Keratinocyte (primary cell): ENCODE data around the gene PRKX. TPM values are rescaled to one million over a fixed set of nuclear protein-coding genes. Genes with fewer than 3 reads are reported as not detected.
"Not testable (repeated sequence)": the region's sequence is repeated elsewhere in the genome, so short reads cannot be mapped to it uniquely, and the experiment has no call there.

Source experiments
- DNase-seq: peaks from one replicate; pipeline ENCODE4 v3.0.0-alpha.2; 2011; ENCODE audit warnings: low read depth, missing footprints, low spot score
- FAIRE-seq: peaks from 2 replicates; lab custom pipeline; 2011; peaks lifted over from hg19 to GRCh38; lab: Jason Lieb, UNC
- H2AFZ ChIP-seq: 2 replicates; pipeline ENCODE4 v1.6.0; 2012; ENCODE audit warnings: low read length, control low read depth, inconsistent platforms; ENCODE audit not compliant: control insufficient read depth
- H3K27ac ChIP-seq: 2 replicates; pipeline ENCODE4 v1.5.1; 2011; ENCODE audit warnings: low read length; ENCODE audit not compliant: control insufficient read depth, insufficient read depth
- H3K27me3 ChIP-seq: 3 replicates; pipeline ENCODE4 v1.6.0; 2011; ENCODE audit warnings: low read length; ENCODE audit not compliant: control insufficient read depth, insufficient read depth; ENCODE audit errors: extremely low read depth
- H3K36me3 ChIP-seq, 2 experiments: 2 replicates in 1 of 2; 3 replicates in 1 of 2; pipeline ENCODE4 v1.5.1; 2011; ENCODE audit warnings: low read length in 2 of 2, mild to moderate bottlenecking in 1 of 2; ENCODE audit not compliant: control insufficient read depth in 2 of 2, insufficient read depth in 2 of 2; ENCODE audit errors: extremely low read depth in 1 of 2
- H3K4me1 ChIP-seq: 3 replicates; pipeline ENCODE4 v1.5.1; 2011; ENCODE audit warnings: low read length; ENCODE audit not compliant: control insufficient read depth, insufficient read depth; ENCODE audit errors: extremely low read depth
- H3K4me2 ChIP-seq: 3 replicates; pipeline ENCODE4 v1.6.0; 2011; ENCODE audit warnings: low read depth, low read length; ENCODE audit not compliant: control insufficient read depth, insufficient read depth; ENCODE audit errors: extremely low read depth
- H3K4me3 ChIP-seq, 3 experiments: fragments of 200-600 bp in 1 of 3; sonication (generic) in 1 of 3; 2 replicates in 2 of 3; 3 replicates in 1 of 3; pipeline ENCODE4 v1.5.1; 2011 to 2016; ENCODE audit warnings: low read length in 3 of 3, mild to moderate bottlenecking in 3 of 3, control low read depth in 2 of 3, inconsistent platforms in 1 of 3, low read depth in 1 of 3, mixed read lengths in 1 of 3, mixed run types in 1 of 3, moderate library complexity in 1 of 3; ENCODE audit not compliant: control insufficient read depth in 2 of 3, insufficient read depth in 2 of 3; ENCODE audit errors: extremely low read depth in 1 of 3
- H3K79me2 ChIP-seq: 2 replicates; pipeline ENCODE4 v1.6.0; 2012; ENCODE audit warnings: low read length; ENCODE audit not compliant: control insufficient read depth, insufficient read depth
- H3K9ac ChIP-seq: 3 replicates; pipeline ENCODE4 v1.6.0; 2011; ENCODE audit warnings: low read length; ENCODE audit not compliant: control insufficient read depth, insufficient read depth; ENCODE audit errors: extremely low read depth
- H3K9me1 ChIP-seq: 3 replicates; pipeline ENCODE4 v1.6.0; 2011; ENCODE audit warnings: low read length; ENCODE audit not compliant: control insufficient read depth, insufficient read depth; ENCODE audit errors: extremely low read depth
- H3K9me3 ChIP-seq: 2 replicates; pipeline ENCODE4 v1.5.1; 2012; ENCODE audit warnings: low read depth, low read length; ENCODE audit not compliant: control insufficient read depth
- H4K20me1 ChIP-seq: 3 replicates; pipeline ENCODE4 v1.6.0; 2011; ENCODE audit warnings: low read length; ENCODE audit not compliant: control insufficient read depth, insufficient read depth; ENCODE audit errors: extremely low read depth
- EZH2 ChIP-seq: IDR thresholded peaks from one replicate; pipeline ENCODE4 v1.6.1; 2012; ENCODE audit warnings: inconsistent platforms, mild to moderate bottlenecking, low read length, moderate library complexity
- dilution Hi-C: fragments of 300-500 bp; cut with MboI; formaldehyde crosslinking; loops from one replicate; pipeline ENCODE4 v1.7.0; 2020; ENCODE audit warnings: low sequenced_read_pairs; ENCODE audit not compliant: extremely low pct_ligation_motif_present
- polyA plus RNA-seq, 5 experiments: library from polyadenylated mRNA; depleted of rRNA in 3 of 5; stranded (reverse) in 3 of 5; stranded (forward) in 1 of 5; unstranded in 1 of 5; fragments of >200 nt; gene quantifications; 1 replicate in 1 of 5; 2 replicates in 3 of 5; 3 replicates in 1 of 5; pipeline versions ENCODE4 v1.2.1 to v1.2.3, GENCODE V29; 2011 to 2012; ENCODE audit warnings: missing spikeins in 2 of 5, low read depth in 1 of 5, low replicate concordance in 1 of 5
- TF ChIP-seq, protein P1 (sequence below), 3 experiments: IDR thresholded peaks in 1 of 3; conservative IDR thresholded peaks in 1 of 3; optimal IDR thresholded peaks in 1 of 3; 2 replicates in 2 of 3; 3 replicates in 1 of 3; pipeline versions ENCODE3 to v1.5.1; 2011; ENCODE audit warnings: low read length in 3 of 3, mild to moderate bottlenecking in 3 of 3, moderate library complexity in 2 of 3, control low read depth in 1 of 3, inconsistent platforms in 1 of 3; ENCODE audit not compliant: insufficient read depth in 2 of 3; ENCODE audit errors: extremely low read depth in 1 of 3

The PRKX gene
- polyA plus RNA-seq, 1 donor (not counting 4 experiments of a cell fraction or from before 2014, with no cell fraction given), result 39.9 TPM

DNA sequence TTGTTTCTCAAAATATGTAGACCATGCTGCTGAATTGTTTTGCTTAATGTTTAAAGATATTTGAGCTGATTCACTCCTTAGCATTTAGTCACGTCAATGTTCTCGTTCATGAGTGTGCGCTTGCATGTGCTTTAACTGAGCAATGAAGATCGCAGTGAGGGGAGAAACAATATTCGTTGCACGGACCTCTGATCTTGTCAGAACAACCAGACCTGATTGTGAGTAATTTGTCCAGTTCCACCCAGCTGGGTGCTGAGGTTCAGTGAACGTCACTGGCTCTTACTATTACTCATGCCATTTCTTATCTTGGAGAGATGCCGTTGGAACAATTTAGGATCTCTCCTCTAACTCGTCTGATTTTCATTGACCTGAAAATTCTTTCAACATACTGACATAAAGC, 15.0 kb upstream of the PRKX start:
- Histone ChIP-seq H3K9ac (no peak overlapping the region), H2AFZ (no peak overlapping the region), H3K4me2 (no peak overlapping the region), H3K9me1 (no peaks in the 10 kb centered on the region), H3K27ac (no peak overlapping the region), H3K79me2 (no peaks in the 10 kb centered on the region), H3K4me1 (no peaks in the 10 kb centered on the region), H3K27me3 (no peaks in the 10 kb centered on the region), H3K4me3 (no peak overlapping the region), H3K36me3 (no peaks in the 10 kb centered on the region), H3K9me3 (no peaks in the 10 kb centered on the region), H4K20me1 (no peaks in the 10 kb centered on the region)
- FAIRE-seq (no peak), DNase-seq (no peak)
- dilution Hi-C loops, result no loop called here
- TF ChIP-seq, protein P1, sequence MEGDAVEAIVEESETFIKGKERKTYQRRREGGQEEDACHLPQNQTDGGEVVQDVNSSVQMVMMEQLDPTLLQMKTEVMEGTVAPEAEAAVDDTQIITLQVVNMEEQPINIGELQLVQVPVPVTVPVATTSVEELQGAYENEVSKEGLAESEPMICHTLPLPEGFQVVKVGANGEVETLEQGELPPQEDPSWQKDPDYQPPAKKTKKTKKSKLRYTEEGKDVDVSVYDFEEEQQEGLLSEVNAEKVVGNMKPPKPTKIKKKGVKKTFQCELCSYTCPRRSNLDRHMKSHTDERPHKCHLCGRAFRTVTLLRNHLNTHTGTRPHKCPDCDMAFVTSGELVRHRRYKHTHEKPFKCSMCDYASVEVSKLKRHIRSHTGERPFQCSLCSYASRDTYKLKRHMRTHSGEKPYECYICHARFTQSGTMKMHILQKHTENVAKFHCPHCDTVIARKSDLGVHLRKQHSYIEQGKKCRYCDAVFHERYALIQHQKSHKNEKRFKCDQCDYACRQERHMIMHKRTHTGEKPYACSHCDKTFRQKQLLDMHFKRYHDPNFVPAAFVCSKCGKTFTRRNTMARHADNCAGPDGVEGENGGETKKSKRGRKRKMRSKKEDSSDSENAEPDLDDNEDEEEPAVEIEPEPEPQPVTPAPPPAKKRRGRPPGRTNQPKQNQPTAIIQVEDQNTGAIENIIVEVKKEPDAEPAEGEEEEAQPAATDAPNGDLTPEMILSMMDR (optimal IDR thresholded peaks at IDR 0.05 in 1 of 3, IDR thresholded peaks at IDR 0.05 in 1 of 3, conservative IDR thresholded peaks at IDR 0.05 in 1 of 3; ENCODE audit: extremely low read depth in 1 of 3, insufficient read depth in 2 of 3, low read length in 3 of 3), result no peak
- TF ChIP-seq EZH2, result no peak

DNA sequence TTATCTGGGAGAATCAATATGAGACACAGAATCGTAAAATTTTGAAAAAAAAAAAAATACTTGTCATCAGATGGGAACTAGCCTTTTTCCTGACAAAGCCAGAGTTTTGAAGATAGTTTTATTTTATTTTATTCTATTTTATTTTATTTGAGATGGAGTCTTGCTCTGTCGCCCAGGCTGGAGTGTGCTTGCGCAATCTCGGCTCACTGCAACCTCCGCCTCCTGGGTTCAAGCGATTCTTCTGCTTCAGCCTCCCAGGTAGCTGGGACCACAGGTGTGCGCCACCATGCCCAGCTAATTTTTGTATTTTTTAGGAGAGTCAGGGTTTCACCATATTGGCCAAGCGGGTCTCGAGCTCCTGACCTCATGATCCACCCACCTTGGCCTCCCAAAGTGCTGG, 10.0 kb upstream of the PRKX start:
- H3K27ac ChIP-seq, H3K9me1 ChIP-seq, H3K9ac ChIP-seq, H3K4me3 ChIP-seq, H3K9me3 ChIP-seq, H4K20me1 ChIP-seq, DNase-seq, dilution Hi-C loops, H3K27me3 ChIP-seq, H2AFZ ChIP-seq, H3K36me3 ChIP-seq, H3K79me2 ChIP-seq, H3K4me2 ChIP-seq, FAIRE-seq, H3K4me1 ChIP-seq: not testable (repeated sequence)

DNA sequence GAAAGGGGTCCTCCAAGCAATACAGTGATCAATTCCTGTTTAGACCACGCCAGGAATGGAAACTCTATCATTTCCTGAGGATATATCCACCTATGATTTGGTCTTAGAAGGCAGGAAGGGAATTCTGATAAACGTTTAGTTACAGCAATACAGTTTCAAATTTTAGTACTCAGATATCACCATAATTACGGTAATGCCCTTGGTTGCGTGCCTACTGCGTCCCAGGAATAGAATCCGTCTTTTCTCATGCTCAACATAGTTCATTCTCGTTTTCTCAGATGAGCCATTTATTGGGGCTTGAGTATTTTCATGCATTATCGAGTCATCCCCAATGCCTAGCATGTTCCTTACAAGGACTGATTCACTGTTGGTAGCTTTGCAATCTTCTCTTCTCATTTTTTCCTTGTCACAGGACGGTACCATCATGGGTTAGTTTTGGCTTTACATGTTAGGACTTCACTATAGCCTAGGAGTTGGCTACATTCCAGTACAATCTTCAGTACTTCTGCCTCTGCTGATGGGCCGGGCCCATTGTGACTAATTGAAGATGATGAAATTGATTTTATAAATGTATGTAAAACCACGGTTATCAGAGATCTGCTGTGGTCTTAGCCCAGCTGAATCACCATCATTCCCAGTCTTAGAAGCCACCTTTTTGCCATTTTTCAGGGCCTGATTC, 4.4 kb upstream of the PRKX start:
- H3K36me3 ChIP-seq, result no peaks in the 10 kb centered on the region
- no peaks in the 10 kb centered on the region for H3K9me3 ChIP-seq
- H3K27me3 ChIP-seq, result no peaks in the 10 kb centered on the region
- H3K4me1 ChIP-seq, result peaks cover 14% of the 10 kb centered on the region
- no peaks in the 10 kb centered on the region for H3K9me1 ChIP-seq
- H3K4me2 ChIP-seq, result peak overlapping the region; percentile 56
- peak overlapping the region; percentile 44 for H3K27ac ChIP-seq
- H4K20me1 ChIP-seq, result no peaks in the 10 kb centered on the region
- H2AFZ ChIP-seq, result peak overlapping the region; percentile 41
- FAIRE-seq, result peak; percentile 68
- peak overlapping the region in 1 of 3 experiments; percentile 8 for H3K4me3 ChIP-seq
- H3K9ac ChIP-seq, result no peak overlapping the region
- H3K79me2 ChIP-seq, result peaks cover 1% of the 10 kb centered on the region
- DNase-seq, result peak; percentile 50
- dilution Hi-C loops, result no loop called here
- TF ChIP-seq EZH2, result no peak
- TF ChIP-seq, protein P1 (optimal IDR thresholded peaks at IDR 0.05 in 1 of 3, IDR thresholded peaks at IDR 0.05 in 1 of 3, conservative IDR thresholded peaks at IDR 0.05 in 1 of 3; ENCODE audit: extremely low read depth in 1 of 3, insufficient read depth in 2 of 3, low read length in 3 of 3), result no peak
